ENCODE results near the gene ANTXRL.

ANTXRL gene
- long read RNA-seq, partial matches to known transcripts: 1 of 8 reads
- long read RNA-seq, other reads (novel, unspliced or antisense): 7 of 8 reads

DNA sequence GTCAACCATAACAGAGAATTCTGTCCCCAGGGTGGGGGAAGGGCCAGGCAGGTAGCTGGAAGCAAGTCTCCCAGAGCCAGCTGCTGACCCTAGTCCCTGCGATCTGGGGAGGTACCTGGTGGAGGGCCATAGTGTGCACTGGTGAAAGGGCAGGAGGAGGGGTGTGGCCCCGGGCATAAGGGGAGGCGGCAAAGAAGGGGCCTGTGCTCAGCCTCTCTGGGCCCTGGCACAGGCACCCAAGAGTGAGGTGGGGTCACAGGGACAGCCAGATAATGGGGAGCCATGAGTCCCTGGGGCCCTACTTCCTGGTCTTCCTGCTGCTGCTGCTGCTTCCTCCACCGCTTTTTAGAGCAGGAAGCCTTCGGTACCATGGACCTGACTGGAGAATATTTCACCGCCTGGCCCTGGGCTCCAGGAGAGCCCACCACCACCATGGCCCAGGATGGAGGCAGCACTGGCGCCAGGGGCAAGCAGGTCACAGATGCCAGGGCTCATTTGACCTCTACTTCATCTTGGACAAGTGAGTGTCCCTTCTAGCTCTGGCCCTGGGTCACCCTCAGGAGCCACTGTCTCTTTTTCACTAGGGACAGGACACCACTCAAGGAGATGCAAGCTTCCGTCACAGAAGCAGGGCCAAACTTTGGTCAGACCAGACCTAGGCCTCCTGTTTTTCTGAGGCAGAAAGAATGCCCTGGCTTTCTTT, at the start of gene ANTXRL:
Gene ANTXRL (plus strand): TSS at position 7 of the 703 bp plus-strand sequence. CDS start 266 bp downstream, at position 273.
- no peak for DNase-seq (ENCODE audit: low read depth in 1 of 2, low spot score in 1 of 2)
- H3K27me3 ChIP-seq (ENCODE audit: insufficient read depth, poor library complexity, severe bottlenecking): peaks cover 3% of the 10 kb centered on the region
- TF ChIP-seq GABPA (IDR thresholded peaks at IDR 0.05; ENCODE audit: low read depth) (no peak), SPI1 (IDR thresholded peaks at IDR 0.05; ENCODE audit: borderline replicate concordance, low read depth) (no peak), POLR2AphosphoS5 (IDR thresholded peaks at IDR 0.05; ENCODE audit: low read depth) (no peak)
- TF ChIP-seq, protein P1, sequence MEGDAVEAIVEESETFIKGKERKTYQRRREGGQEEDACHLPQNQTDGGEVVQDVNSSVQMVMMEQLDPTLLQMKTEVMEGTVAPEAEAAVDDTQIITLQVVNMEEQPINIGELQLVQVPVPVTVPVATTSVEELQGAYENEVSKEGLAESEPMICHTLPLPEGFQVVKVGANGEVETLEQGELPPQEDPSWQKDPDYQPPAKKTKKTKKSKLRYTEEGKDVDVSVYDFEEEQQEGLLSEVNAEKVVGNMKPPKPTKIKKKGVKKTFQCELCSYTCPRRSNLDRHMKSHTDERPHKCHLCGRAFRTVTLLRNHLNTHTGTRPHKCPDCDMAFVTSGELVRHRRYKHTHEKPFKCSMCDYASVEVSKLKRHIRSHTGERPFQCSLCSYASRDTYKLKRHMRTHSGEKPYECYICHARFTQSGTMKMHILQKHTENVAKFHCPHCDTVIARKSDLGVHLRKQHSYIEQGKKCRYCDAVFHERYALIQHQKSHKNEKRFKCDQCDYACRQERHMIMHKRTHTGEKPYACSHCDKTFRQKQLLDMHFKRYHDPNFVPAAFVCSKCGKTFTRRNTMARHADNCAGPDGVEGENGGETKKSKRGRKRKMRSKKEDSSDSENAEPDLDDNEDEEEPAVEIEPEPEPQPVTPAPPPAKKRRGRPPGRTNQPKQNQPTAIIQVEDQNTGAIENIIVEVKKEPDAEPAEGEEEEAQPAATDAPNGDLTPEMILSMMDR (IDR thresholded peaks at IDR 0.05; ENCODE audit: insufficient read depth, low read length): no peak
- TF ChIP-seq, protein P2, sequence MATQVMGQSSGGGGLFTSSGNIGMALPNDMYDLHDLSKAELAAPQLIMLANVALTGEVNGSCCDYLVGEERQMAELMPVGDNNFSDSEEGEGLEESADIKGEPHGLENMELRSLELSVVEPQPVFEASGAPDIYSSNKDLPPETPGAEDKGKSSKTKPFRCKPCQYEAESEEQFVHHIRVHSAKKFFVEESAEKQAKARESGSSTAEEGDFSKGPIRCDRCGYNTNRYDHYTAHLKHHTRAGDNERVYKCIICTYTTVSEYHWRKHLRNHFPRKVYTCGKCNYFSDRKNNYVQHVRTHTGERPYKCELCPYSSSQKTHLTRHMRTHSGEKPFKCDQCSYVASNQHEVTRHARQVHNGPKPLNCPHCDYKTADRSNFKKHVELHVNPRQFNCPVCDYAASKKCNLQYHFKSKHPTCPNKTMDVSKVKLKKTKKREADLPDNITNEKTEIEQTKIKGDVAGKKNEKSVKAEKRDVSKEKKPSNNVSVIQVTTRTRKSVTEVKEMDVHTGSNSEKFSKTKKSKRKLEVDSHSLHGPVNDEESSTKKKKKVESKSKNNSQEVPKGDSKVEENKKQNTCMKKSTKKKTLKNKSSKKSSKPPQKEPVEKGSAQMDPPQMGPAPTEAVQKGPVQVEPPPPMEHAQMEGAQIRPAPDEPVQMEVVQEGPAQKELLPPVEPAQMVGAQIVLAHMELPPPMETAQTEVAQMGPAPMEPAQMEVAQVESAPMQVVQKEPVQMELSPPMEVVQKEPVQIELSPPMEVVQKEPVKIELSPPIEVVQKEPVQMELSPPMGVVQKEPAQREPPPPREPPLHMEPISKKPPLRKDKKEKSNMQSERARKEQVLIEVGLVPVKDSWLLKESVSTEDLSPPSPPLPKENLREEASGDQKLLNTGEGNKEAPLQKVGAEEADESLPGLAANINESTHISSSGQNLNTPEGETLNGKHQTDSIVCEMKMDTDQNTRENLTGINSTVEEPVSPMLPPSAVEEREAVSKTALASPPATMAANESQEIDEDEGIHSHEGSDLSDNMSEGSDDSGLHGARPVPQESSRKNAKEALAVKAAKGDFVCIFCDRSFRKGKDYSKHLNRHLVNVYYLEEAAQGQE (IDR thresholded peaks at IDR 0.05; ENCODE audit: insufficient replicate concordance, low read depth): no peak
- H3K27ac ChIP-seq (replicated peaks): no peak within 1 kb of the TSS
- no peak within 1 kb of the TSS for H3K4me3 ChIP-seq (replicated peaks; ENCODE audit: insufficient read depth, low read length)

DNA sequence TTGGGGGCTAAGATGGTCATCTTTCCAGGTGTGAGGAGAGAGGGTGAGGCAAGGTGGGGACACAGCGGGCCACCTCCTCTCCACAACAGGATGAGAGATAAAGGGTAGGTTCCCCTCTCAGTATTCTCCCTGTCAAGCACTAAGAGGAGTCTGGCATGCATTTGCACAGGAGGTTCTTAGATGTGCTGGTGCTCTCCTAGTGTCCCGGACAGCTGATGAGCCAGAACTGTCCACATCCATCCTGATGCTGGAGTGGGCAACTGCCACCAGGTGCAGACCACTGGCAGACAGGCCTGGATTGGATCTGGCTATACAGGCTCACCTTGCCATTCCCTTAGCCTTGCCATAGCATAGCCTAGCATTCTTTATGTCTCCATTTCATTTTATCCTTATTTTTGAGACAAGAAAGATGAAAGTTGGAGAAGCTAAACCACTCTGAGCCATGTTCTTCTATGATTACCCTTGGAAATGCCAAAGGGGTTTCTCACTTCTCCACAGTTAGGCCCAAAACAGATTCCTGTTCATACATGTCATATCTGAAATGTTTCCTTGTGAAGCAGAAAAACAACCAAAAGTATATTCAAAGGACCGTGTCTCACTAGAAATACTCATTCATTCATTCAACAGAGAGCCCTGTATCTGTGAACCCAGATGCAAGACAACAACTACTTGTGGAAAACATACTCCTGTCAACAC, 48.8 kb upstream of the ANTXRL start:
- Histone ChIP-seq H3K27me3 (ENCODE audit: insufficient read depth, poor library complexity, severe bottlenecking) (no peaks in the 10 kb centered on the region), H3K4me3 (replicated peaks; ENCODE audit: insufficient read depth, low read length) (no peak overlapping the region), H3K27ac (replicated peaks) (no peak overlapping the region)
- DNase-seq (ENCODE audit: low read depth in 1 of 2, low spot score in 1 of 2): no peak
- TF ChIP-seq POLR2AphosphoS5 (IDR thresholded peaks at IDR 0.05; ENCODE audit: low read depth) (no peak), SPI1 (IDR thresholded peaks at IDR 0.05; ENCODE audit: borderline replicate concordance, low read depth) (no peak), GABPA (IDR thresholded peaks at IDR 0.05; ENCODE audit: low read depth) (no peak)
- TF ChIP-seq, protein P1 (IDR thresholded peaks at IDR 0.05; ENCODE audit: insufficient read depth, low read length): no peak
- TF ChIP-seq, protein P2 (IDR thresholded peaks at IDR 0.05; ENCODE audit: insufficient replicate concordance, low read depth): no peak

DNA sequence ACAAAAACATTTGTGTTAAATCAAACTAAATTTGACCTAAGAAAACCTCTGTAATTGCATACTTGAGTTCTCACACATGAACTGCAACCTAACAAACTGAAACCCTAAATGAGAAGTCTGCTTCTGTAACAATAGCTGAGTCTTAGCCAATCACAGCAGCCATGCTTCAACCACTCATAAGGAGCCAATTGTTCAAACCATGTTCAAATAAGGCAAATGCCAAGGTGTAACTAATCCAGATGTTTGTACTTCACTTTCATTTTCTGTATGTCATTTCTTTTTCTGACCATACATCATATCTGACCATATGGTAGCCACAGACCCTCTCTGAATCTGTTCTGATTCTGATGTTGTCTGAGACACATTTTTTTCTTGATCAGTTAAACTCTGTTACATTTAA, 47.5 kb upstream of the ANTXRL start:
- DNase-seq (ENCODE audit: low read depth in 1 of 2, low spot score in 1 of 2): no peak
- H3K4me3 ChIP-seq (replicated peaks; ENCODE audit: insufficient read depth, low read length): no peak overlapping the region
- TF ChIP-seq GABPA (IDR thresholded peaks at IDR 0.05; ENCODE audit: low read depth): no peak
- TF ChIP-seq POLR2AphosphoS5 (IDR thresholded peaks at IDR 0.05; ENCODE audit: low read depth): no peak
- TF ChIP-seq, protein P1 (IDR thresholded peaks at IDR 0.05; ENCODE audit: insufficient read depth, low read length): no peak
- TF ChIP-seq SPI1 (IDR thresholded peaks at IDR 0.05; ENCODE audit: borderline replicate concordance, low read depth): no peak
- TF ChIP-seq, protein P2 (IDR thresholded peaks at IDR 0.05; ENCODE audit: insufficient replicate concordance, low read depth): no peak
- H3K27ac ChIP-seq (replicated peaks): no peak overlapping the region
- H3K27me3 ChIP-seq (ENCODE audit: insufficient read depth, poor library complexity, severe bottlenecking): no peaks in the 10 kb centered on the region

All from HL-60 (cell line).